ENCODE data around the gene AK1.

AK1 gene

DNA sequence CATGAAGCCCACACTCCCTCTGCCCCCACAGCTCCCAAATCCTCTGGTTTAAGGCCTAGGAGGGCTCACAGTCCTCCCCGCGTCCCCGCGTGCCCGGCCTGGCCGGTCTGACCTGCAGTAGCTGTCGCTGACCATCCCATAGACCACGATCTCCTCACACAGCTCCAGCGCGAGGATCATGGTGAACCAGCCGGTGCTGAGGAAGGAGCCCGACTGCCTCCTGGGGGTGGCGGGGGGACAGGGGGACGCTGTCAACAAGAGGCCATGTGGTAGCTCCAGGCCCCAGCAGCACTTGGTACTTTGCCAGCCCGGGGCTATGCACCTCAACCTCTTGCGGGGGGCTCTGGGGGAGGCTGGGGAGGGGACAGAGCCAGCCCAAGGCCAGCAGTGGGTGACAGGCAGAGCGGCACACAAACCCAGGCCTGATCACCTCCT, 32.4 kb upstream of the AK1 start:
- TF ChIP-seq POLR2AphosphoS5 (IDR thresholded peaks at IDR 0.05; ENCODE audit: low read depth, low read length) = no peak
- no peak for TF ChIP-seq TAF1 (IDR thresholded peaks at IDR 0.05; ENCODE audit: borderline replicate concordance, insufficient read depth, low read length)
- no peak for TF ChIP-seq FOXP2 (optimal IDR thresholded peaks at IDR 0.05; ENCODE audit: borderline replicate concordance, extremely low read depth, extremely low read length, insufficient read depth)
- TF ChIP-seq, protein P1, sequence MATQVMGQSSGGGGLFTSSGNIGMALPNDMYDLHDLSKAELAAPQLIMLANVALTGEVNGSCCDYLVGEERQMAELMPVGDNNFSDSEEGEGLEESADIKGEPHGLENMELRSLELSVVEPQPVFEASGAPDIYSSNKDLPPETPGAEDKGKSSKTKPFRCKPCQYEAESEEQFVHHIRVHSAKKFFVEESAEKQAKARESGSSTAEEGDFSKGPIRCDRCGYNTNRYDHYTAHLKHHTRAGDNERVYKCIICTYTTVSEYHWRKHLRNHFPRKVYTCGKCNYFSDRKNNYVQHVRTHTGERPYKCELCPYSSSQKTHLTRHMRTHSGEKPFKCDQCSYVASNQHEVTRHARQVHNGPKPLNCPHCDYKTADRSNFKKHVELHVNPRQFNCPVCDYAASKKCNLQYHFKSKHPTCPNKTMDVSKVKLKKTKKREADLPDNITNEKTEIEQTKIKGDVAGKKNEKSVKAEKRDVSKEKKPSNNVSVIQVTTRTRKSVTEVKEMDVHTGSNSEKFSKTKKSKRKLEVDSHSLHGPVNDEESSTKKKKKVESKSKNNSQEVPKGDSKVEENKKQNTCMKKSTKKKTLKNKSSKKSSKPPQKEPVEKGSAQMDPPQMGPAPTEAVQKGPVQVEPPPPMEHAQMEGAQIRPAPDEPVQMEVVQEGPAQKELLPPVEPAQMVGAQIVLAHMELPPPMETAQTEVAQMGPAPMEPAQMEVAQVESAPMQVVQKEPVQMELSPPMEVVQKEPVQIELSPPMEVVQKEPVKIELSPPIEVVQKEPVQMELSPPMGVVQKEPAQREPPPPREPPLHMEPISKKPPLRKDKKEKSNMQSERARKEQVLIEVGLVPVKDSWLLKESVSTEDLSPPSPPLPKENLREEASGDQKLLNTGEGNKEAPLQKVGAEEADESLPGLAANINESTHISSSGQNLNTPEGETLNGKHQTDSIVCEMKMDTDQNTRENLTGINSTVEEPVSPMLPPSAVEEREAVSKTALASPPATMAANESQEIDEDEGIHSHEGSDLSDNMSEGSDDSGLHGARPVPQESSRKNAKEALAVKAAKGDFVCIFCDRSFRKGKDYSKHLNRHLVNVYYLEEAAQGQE (IDR thresholded peaks at IDR 0.05; ENCODE audit: insufficient read depth in 1 of 2, low read depth in 2 of 2, low read length in 2 of 2) = no peak
- TF ChIP-seq SIN3A (IDR thresholded peaks at IDR 0.05; ENCODE audit: borderline replicate concordance, insufficient read depth, low read length) = no peak

DNA sequence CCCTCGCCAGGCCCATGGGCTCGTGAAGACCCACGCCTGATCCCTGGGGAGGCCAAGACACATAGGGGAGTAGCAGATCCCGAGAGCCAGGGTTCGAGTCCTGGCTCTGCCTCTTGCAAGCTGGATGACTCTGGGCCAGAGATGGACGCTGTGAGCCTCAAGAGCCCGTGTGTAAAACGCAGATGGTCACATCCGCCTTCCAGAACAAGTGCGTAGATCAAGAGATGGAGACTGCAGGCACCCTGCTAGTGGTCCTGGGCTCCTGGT, 31.1 kb upstream of the AK1 start:
- TF ChIP-seq, protein P1 (IDR thresholded peaks at IDR 0.05; ENCODE audit: insufficient read depth in 1 of 2, low read depth in 2 of 2, low read length in 2 of 2) = no peak
- TF ChIP-seq SIN3A (IDR thresholded peaks at IDR 0.05; ENCODE audit: borderline replicate concordance, insufficient read depth, low read length) = no peak
- TF ChIP-seq POLR2AphosphoS5 (IDR thresholded peaks at IDR 0.05; ENCODE audit: low read depth, low read length) = no peak
- TF ChIP-seq TAF1 (IDR thresholded peaks at IDR 0.05; ENCODE audit: borderline replicate concordance, insufficient read depth, low read length) = no peak
- TF ChIP-seq FOXP2 (optimal IDR thresholded peaks at IDR 0.05; ENCODE audit: borderline replicate concordance, extremely low read depth, extremely low read length, insufficient read depth) = no peak

GRCh38 chr9:127907867-127908659, 30.6 kb upstream of the AK1 start:
- TF ChIP-seq SIN3A (IDR thresholded peaks at IDR 0.05; ENCODE audit: borderline replicate concordance, insufficient read depth, low read length) = no peak

DNA sequence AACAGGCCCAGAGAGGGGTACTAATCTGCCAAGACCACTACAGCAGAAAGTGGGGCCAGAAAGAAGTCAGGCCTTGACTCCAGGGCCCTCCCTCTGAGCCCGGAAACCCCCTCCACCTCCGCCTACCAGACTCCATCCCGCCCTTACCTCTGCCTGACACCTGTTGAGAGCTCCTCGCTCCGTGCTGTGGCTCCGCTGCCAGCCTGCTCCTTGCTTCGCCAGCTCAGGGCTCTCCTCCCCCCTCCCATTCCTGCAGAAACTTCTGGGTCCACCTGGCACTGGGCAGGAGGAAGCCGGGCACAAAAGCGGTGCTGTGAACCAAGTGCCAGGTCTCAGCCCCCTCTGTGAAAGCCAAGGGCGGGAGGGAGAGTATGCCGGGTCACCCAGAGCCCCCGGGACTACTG, 28.3 kb upstream of the AK1 start:
- no peak for TF ChIP-seq TAF1 (IDR thresholded peaks at IDR 0.05; ENCODE audit: borderline replicate concordance, insufficient read depth, low read length)
- TF ChIP-seq, protein P1 (IDR thresholded peaks at IDR 0.05; ENCODE audit: insufficient read depth in 1 of 2, low read depth in 2 of 2, low read length in 2 of 2) = no peak
- TF ChIP-seq FOXP2 (optimal IDR thresholded peaks at IDR 0.05; ENCODE audit: borderline replicate concordance, extremely low read depth, extremely low read length, insufficient read depth) = no peak
- no peak for TF ChIP-seq SIN3A (IDR thresholded peaks at IDR 0.05; ENCODE audit: borderline replicate concordance, insufficient read depth, low read length)
- TF ChIP-seq POLR2AphosphoS5 (IDR thresholded peaks at IDR 0.05; ENCODE audit: low read depth, low read length) = no peak

- TF ChIP-seq, protein P1 (IDR thresholded peaks at IDR 0.05; ENCODE audit: insufficient read depth in 1 of 2, low read depth in 2 of 2, low read length in 2 of 2) = no peak
- TF ChIP-seq SIN3A (IDR thresholded peaks at IDR 0.05; ENCODE audit: borderline replicate concordance, insufficient read depth, low read length) (no peak), FOXP2 (optimal IDR thresholded peaks at IDR 0.05; ENCODE audit: borderline replicate concordance, extremely low read depth, extremely low read length, insufficient read depth) (no peak), POLR2AphosphoS5 (IDR thresholded peaks at IDR 0.05; ENCODE audit: low read depth, low read length) (no peak), TAF1 (IDR thresholded peaks at IDR 0.05; ENCODE audit: borderline replicate concordance, insufficient read depth, low read length) (no peak)
Observed at GRCh38 chr9:127905004-127905728, 27.7 kb upstream of the AK1 start.
